Neural cell (in vitro differentiated cells): ENCODE measurements around the gene DDHD1.

Experiments used
- CTCF ChIP-seq: fragments of 450-650 bp; IDR thresholded peaks from 2 replicates; pipeline ENCODE4 v1.5.1; 2014; ENCODE audit warnings: antibody characterized with exemption, mild to moderate bottlenecking, moderate library complexity; ENCODE audit not compliant: poor library complexity, severe bottlenecking
- EP300 ChIP-seq: fragments of 450-650 bp; conservative IDR thresholded peaks from 2 replicates; pipeline ENCODE4 v1.6.1; 2014; ENCODE audit warnings: antibody characterized with exemption, mild to moderate bottlenecking, moderate library complexity; ENCODE audit not compliant: poor library complexity, severe bottlenecking
- EZH2 ChIP-seq: fragments of 200-600, 300-800 bp; shearing (Covaris generic), sonication (generic); IDR thresholded peaks from 2 replicates; pipeline ENCODE4 v1.6.1; 2014; ENCODE audit warnings: antibody characterized with exemption, low read length, borderline replicate concordance, mild to moderate bottlenecking; ENCODE audit not compliant: insufficient read depth, poor library complexity, severe bottlenecking
- POLR2AphosphoS5 ChIP-seq: IDR thresholded peaks from 2 replicates; pipeline ENCODE4 v1.6.1; 2012
- RAD21 ChIP-seq: fragments of 450-650 bp; conservative IDR thresholded peaks from 2 replicates; pipeline ENCODE4 v1.6.1; 2014; ENCODE audit warnings: antibody characterized with exemption, mild to moderate bottlenecking, moderate library complexity
- REST ChIP-seq: IDR thresholded peaks from 2 replicates; pipeline ENCODE4 v1.6.1; 2012; ENCODE audit warnings: borderline replicate concordance
- SMC3 ChIP-seq: fragments of 450-650 bp; conservative IDR thresholded peaks from 2 replicates; pipeline ENCODE4 v1.6.1; 2014; ENCODE audit warnings: antibody characterized with exemption, mild to moderate bottlenecking, moderate library complexity; ENCODE audit not compliant: poor library complexity
- TAF1 ChIP-seq: IDR thresholded peaks from 2 replicates; pipeline ENCODE4 v1.6.1; 2012; ENCODE audit warnings: low read depth

DNA sequence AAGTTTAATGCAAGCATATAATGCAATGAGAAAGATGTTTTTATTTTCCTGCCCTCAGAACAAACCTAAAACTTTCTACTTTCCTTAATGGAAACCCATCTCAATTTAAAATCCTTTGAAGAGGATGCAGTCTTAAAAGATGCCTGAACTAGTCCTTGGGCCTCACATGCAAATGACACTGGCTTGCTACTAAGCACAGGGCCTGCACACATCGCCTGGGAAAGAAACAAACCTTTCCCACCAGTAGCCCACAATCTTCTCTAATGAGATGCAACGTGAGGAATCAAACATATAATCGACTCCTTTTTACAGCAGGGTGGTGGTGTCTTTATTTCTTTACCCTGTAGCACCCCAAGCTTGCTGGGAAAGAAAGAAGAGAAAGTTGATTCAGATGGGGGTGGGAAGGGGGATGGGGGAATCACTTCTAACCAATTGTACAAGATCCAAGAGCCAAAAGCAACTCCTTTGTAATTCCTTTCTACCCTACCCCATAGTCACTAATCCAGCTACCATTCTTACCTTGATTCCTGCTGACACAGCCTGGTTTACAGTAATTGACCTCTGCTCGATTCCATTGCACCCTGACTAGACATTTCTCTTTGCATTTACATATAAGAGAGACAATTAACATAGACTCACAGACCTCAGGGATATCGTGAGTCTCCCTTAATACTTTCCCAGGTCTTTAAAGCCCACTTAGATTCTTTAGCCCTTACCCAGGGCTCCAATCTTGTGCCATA is 132.8 kb downstream of the DDHD1 start:
- TF ChIP-seq CTCF, result no peak
- TF ChIP-seq EZH2, result no peak
- no peak for TF ChIP-seq EP300
- no peak for TF ChIP-seq POLR2AphosphoS5
- no peak for TF ChIP-seq RAD21
- no peak for TF ChIP-seq REST
- TF ChIP-seq SMC3, result no peak
- no peak for TF ChIP-seq TAF1
